HAP-1 (cell line): ENCODE measurements around the gene GLRX5.

Source experiments
- DNase-seq, 2 experiments: peaks; one replicate each; pipeline ENCODE4 v3.0.0-alpha.2; 2016 to 2020; ENCODE audit warnings: low spot score in 2 of 2
- H3K27me3 ChIP-seq: fragments of 250-450 bp; sonication (Bioruptor Pico); 2 replicates; pipeline ENCODE4 v1.5.1; 2020; ENCODE audit warnings: low read depth, mild to moderate bottlenecking, moderate library complexity
- H3K36me3 ChIP-seq: fragments of 250-450 bp; sonication (Bioruptor Pico); replicated peaks from 2 replicates; pipeline ENCODE4 v1.5.1; 2020; ENCODE audit warnings: mild to moderate bottlenecking
- H3K4me1 ChIP-seq: fragments of 250-450 bp; sonication (Bioruptor Pico); 2 replicates; pipeline ENCODE4 v1.5.1; 2020; ENCODE audit warnings: mild to moderate bottlenecking
- H3K4me3 ChIP-seq: fragments of 250-450 bp; sonication (Bioruptor Pico); 2 replicates; pipeline ENCODE4 v1.5.1; 2020; ENCODE audit warnings: mild to moderate bottlenecking, moderate library complexity
- H3K9me3 ChIP-seq: fragments of 250-450 bp; sonication (Bioruptor Pico); 2 replicates; pipeline ENCODE4 v1.5.1; 2020; ENCODE audit warnings: mild to moderate bottlenecking, moderate library complexity
- in situ Hi-C: fragments of 300-500 bp; cut with MboI; formaldehyde crosslinking; loops from 3 replicates; pipeline ENCODE4 v1.14.3; 2020; ENCODE audit warnings: low sequenced_read_pairs, inconsistent platforms, mixed read lengths

The GLRX5 gene

DNA sequence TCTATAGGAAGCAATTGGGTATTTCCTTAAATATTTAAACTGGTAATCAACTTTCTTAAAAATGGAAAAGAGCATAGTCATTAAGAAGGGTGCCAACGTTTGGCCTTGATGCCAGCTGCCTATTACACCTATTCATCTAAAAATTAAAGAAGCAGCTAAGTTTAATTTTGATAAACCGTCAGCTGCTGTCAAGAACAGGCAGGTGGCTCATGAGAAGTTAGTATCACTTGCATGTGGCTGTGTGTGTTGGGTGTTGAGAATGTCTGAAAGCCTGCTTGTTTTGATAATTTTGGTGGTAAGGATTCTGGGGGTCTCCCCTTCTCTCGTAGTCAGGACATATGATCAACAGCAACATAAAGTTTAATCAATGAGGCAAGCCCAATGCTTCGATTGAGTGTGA is 6.5 kb downstream of the GLRX5 start:
- Histone ChIP-seq H3K4me3 (no peak overlapping the region), H3K27me3 (no peaks in the 10 kb centered on the region), H3K9me3 (no peaks in the 10 kb centered on the region), H3K36me3 (peaks cover 18% of the 10 kb centered on the region), H3K4me1 (peaks cover 24% of the 10 kb centered on the region)
- DNase-seq, result no peak
- in situ Hi-C loops, result no loop called here

DNA sequence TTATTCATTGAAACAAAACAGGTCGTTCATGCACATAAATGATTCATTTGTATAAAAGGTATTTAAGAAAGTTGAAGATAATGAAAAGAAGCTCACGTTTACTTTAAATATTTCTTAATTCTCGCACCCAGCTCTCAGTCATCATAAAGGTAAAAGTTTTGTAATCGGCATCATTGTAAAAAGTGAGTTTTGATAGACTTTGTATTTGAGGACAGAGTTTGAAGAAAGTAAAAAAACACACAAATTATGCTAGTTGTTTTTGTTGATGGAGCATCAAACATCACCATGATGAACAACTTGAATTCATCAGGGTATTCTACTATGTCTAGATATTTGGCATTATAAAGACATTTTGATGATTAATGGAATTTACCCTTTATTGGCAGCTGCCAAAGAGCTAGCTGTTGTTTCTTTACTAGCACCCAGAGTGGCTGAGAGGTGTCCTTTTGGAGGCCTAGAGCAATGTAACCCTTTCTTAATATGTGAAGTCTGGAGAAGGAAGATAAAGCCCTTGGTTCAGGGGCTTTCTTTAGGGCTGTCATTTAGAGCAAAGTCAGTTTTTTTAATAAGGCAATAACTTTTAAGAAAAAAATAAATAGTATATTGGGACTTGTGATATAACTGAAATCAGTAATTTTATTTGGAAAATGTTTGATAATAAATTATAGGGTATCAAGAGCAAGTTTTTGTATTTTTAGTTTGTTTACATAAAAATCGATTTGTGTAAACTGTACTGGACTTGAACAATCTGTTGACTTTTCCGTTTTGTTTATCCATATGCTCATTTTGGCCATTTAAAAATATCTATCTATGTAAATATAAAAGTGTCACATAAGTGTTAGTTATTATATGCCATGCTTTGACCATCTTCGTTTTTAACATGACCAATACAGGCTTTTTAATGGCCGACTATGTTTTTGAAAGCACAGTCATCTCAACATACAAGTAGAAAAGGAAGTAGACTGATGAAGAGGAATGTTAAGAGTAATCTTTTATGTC is 7.4 kb downstream of the GLRX5 start:
- in situ Hi-C loops, result no loop called here
- Histone ChIP-seq H3K9me3 (no peaks in the 10 kb centered on the region), H3K27me3 (no peaks in the 10 kb centered on the region), H3K36me3 (peaks cover 18% of the 10 kb centered on the region), H3K4me3 (no peak overlapping the region), H3K4me1 (peaks cover 17% of the 10 kb centered on the region)
- DNase-seq, result no peak

DNA sequence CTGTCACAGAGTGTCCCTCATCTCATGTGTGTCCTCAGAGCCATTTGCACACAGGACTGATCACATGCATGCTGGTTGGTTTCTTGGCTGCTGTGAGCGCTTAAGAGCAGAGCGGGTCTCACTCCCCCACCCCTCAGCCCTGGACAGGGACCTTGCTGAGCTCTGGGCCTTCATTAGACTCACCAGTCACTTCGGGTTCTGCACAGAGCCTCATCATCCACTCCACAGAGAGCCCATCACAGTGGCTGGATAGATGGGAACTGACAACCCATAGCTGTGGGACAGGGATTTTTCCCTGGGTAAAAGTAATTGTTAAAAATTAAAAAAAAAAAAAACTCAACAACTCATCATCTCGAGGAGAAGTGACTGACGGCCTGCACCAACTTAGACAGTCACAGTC is 8.2 kb downstream of the GLRX5 start:
- Histone ChIP-seq H3K27me3 (no peaks in the 10 kb centered on the region), H3K36me3 (peaks cover 18% of the 10 kb centered on the region), H3K9me3 (no peaks in the 10 kb centered on the region), H3K4me3 (no peak overlapping the region), H3K4me1 (peaks cover 10% of the 10 kb centered on the region)
- DNase-seq, result no peak
- in situ Hi-C loops, result no loop called here

DNA sequence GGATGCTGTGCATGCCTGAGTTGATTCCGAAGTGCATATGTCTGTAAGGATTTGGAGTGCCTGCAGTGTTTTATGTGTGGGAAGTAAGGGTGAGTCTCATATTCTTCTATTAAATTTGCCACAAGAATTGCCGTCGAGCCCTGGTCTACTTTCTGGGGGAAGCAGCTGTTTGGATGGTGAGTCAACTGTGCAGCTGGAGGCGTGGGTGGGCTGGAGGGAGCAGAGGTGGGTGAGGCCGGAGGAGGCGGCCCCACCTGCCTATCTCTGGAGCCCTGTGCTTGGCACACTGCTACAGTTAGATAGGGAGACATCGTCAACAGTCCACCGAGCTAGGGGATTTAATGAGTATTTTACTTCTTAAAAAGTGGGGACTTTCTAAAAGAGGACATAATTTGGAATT is 9.7 kb downstream of the GLRX5 start:
- Histone ChIP-seq H3K27me3 (no peaks in the 10 kb centered on the region), H3K9me3 (no peaks in the 10 kb centered on the region), H3K4me1 (peaks cover 6% of the 10 kb centered on the region), H3K36me3 (peaks cover 18% of the 10 kb centered on the region), H3K4me3 (no peak overlapping the region)
- no peak for DNase-seq
- in situ Hi-C loops, result no loop called here

DNA sequence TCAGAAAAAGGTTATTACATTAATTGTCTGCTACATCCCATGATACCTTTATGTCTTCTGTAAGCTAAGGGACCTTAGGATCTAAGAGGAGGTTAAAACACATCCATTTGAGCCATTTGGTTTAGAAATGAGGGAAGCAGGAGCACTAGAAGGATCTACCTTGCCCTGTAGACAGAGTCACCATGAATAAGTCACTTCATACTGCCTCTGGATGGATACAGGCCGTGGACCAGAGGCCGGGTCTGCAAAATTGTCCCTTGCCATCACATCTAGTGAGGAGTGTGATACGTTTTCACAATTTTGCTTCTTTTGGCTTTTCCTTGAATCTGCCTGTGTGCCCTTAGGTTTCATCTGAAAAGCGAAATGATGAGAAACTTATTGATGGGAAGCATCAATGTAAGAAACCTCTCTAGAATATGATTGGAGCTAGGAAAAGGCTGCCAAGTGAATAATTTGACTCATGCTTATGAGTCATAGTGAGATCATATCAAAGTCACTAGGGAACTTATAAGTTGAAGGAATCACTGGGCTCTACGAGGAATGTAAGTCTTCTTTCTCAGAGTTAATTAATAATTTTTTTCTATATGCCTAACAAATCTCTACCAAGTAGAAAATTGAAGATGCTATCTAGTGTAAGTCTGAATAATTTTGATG is 10.8 kb downstream of the GLRX5 start:
- DNase-seq, result no peak
- no peaks in the 10 kb centered on the region for H3K9me3 ChIP-seq
- H3K36me3 ChIP-seq, result peaks cover 18% of the 10 kb centered on the region
- H3K4me1 ChIP-seq, result peaks cover 6% of the 10 kb centered on the region
- no peak overlapping the region for H3K4me3 ChIP-seq
- H3K27me3 ChIP-seq, result no peaks in the 10 kb centered on the region
- in situ Hi-C loops, result no loop called here

DNA sequence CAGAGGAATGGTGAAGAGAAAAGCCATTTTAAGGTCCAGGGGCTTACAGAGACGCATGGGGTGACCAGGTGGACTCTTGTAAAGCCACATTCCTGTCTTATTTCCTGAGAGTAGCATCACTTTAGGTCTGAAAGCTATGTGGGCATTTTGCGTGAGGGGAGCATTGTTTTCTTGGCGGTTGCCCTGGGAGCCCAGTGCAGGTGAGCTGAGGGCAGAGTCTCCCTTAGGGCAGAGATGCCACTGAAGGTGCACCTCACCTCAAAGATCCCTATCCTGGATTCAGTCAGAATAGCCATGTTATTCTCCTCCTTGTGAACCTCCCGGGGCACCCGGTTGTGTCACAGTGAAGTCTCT is 12.4 kb downstream of the GLRX5 start:
- Histone ChIP-seq H3K9me3 (no peaks in the 10 kb centered on the region), H3K36me3 (peaks cover 18% of the 10 kb centered on the region), H3K4me3 (no peak overlapping the region), H3K27me3 (no peaks in the 10 kb centered on the region), H3K4me1 (peaks cover 6% of the 10 kb centered on the region)
- in situ Hi-C loops, result no loop called here
- DNase-seq, result no peak

DNA sequence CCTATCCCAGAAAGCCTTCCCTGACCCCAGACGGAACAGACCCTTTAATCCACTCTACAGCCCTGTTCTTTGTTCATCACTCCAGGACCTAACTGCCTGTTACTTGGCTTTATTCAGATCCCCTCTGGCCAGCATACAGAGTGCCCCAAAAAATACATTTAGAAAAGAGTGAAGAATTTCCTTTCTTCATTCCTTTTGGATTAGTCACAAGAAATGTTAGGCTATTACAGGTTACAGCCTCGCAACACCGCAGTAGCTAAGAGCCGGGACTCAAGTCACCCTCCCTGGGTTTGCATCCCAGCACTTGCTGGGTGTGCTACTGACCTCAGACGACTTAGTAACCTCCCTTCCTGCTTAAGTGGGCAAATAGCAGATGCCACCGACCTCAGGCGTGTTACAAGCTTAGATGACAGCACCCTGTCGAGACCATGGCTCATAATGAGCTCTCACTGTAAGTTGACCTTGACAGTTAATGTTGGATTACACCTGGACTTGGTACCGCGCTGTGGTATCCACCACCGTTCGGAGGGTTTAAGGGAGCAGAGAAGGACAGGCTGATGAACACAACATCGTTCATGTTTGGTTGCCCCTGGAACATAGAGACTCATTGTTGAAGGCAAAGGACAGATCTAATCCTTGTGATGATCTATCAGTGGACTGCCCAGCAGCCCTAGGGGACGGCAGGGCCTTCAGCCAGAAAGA is 12.9 kb downstream of the GLRX5 start:
- H3K36me3 ChIP-seq, result peaks cover 18% of the 10 kb centered on the region
- no peaks in the 10 kb centered on the region for H3K27me3 ChIP-seq
- in situ Hi-C loops, result no loop called here
- H3K4me1 ChIP-seq, result peaks cover 6% of the 10 kb centered on the region
- no peak overlapping the region for H3K4me3 ChIP-seq
- H3K9me3 ChIP-seq, result no peaks in the 10 kb centered on the region
- no peak for DNase-seq

DNA sequence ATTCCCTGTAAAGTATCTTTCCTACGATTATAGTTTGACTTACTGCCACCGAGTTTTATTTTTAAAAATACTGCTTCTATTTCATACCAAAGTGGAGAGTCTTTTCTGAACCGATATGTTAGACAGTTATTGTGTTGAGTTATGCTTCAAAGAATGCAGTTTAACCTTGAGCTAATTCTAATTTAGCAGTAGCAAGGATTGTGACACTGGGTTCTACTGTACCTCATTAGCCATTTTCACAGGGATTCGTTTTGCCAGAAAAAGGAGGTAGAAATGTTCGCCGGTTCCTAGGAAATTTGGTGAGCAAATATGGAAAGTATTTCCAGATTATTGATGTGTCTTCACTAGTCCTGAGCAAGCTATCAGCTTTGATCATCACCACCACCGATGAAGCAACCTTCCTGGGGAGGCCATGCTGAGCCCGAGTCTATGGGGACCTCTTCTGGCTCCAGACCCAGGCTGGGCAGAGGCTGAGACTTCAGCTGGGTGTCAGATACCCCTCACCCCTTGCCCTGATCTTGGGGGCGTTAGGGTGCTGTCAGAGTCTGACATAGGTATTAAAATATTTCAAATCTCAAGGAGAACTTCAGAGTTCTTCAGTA is 13.6 kb downstream of the GLRX5 start:
- in situ Hi-C loops, result no loop called here
- DNase-seq, result no peak
- Histone ChIP-seq H3K27me3 (no peaks in the 10 kb centered on the region), H3K4me3 (no peak overlapping the region), H3K9me3 (no peaks in the 10 kb centered on the region), H3K36me3 (peaks cover 18% of the 10 kb centered on the region), H3K4me1 (peaks cover 6% of the 10 kb centered on the region)

DNA sequence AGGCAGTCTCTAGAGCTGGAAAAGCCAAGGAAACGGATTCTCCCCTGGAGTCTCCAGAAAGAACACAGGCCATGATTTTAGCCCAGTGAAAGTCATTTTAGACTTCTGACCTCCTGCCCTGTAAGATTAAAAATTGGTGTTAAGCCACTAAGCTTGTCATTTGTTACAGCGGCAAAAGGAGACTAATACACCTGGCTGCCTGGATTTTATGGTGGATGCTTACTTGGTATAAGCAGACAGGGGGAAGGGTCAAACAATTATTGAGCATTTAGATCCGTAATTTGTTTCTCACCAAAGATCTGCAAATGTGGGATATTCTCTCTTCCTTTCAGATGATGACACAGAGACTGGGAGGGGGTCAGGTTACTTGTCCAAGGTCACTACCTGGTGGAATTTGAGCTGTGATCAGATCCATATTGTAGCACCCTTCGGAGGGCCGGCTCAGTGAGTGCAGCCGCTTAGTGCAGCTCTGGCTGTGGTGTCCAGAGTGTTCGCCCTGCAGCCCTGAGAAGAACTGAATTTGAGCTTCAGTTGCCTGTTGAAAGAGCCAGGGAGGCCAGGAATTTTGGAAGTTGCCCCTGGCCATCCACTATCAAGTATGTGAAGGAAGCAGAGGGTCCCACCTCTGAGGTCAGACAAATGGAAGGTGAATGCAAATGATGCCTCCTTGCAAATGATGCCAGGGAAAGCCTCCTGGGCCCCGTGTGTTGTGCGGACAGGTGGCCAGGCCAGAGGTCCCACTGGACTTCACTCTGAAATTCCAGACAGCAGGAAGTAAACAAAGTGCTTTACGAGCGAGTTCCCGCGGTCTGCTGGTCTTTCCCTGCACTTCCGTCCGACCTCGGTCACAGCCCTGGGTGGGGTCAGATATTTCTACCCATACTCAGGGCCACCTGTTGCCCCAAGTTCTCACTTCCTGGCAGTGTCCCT is 15.1 kb downstream of the GLRX5 start:
- DNase-seq, result no peak
- in situ Hi-C loops, result loop anchor here (25.0 kb wide), 1 partner anchor 712 kb away; the partner anchor contains the start of gene BDKRB1
- H3K27me3 ChIP-seq, result no peaks in the 10 kb centered on the region
- H3K36me3 ChIP-seq, result peaks cover 9% of the 10 kb centered on the region
- no peaks in the 10 kb centered on the region for H3K4me1 ChIP-seq
- no peaks in the 10 kb centered on the region for H3K9me3 ChIP-seq
- H3K4me3 ChIP-seq, result no peak overlapping the region

DNA sequence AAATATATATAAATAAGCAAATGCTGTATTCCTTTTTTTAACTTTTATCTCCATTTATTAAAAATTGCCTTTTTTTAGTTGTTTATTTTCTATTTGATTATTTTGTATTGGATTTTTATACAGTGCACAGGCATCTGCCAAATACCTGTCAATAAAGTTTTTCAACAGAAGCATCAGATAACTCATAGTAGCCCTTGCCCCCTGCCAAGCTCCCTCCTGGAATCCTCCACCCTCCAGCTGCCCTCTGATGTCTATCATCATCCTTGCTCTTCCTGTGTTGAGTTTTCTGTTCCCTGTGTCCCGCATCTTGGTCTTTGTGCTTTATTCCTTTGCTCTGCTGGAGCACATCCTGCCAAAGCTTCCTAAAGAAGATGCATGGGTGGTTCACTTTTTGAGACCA is 16.6 kb downstream of the GLRX5 start:
- in situ Hi-C loops, result loop anchor here (25.0 kb wide), 1 partner anchor 711 kb away; the partner anchor contains the start of gene BDKRB1

DNA sequence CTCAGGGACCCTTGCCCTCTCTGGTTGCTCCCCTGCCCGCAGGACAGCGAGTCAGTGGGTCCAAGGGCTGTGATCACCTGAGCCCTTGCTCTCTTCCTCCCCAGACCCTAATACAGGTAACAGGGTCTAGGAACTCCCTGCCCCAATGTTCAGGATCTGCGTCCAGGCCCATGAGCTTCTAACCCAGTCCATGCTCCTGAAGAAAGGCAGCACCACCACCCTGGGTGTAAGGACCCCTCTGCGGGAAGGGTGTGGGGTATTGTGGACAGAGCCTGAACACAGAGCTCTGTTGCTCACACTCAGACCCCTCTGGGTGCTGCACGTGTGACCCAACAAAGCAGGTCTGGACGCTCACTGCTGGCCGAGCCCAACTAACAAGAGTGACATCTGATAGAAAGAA is 18.3 kb downstream of the GLRX5 start:
- Histone ChIP-seq H3K36me3 (no peaks in the 10 kb centered on the region), H3K9me3 (no peaks in the 10 kb centered on the region), H3K4me1 (no peaks in the 10 kb centered on the region), H3K4me3 (no peak overlapping the region), H3K27me3 (no peaks in the 10 kb centered on the region)
- in situ Hi-C loops, result loop anchor here (25.0 kb wide), 1 partner anchor 709 kb away; the partner anchor contains the start of gene BDKRB1
- DNase-seq, result no peak

More for the DNA sequence above, 16.6 kb downstream of the GLRX5 start:
- no peaks in the 10 kb centered on the region for H3K4me1 ChIP-seq
- H3K36me3 ChIP-seq, result no peaks in the 10 kb centered on the region
- DNase-seq, result no peak
- H3K9me3 ChIP-seq, result no peaks in the 10 kb centered on the region
- no peak overlapping the region for H3K4me3 ChIP-seq
- H3K27me3 ChIP-seq, result no peaks in the 10 kb centered on the region

DNA sequence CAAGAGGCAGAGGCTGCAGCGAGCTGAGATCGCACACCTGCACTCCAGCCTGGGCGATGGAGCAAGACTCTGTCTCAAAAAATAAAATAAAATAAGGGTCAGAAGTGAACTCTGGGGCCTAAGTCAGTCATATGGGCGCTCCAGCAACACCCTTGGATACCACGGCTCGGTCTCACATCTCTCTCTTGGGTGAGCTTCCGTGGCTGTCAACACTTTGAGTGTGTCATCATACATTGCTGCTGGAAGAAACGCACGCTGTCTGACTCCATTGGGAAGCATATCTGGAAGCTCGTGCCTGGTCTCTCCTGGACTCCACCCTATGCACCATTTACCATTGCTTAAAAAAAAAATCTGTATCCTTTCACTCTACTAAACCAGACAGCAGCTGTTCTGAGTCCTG is 20.2 kb downstream of the GLRX5 start:
- Histone ChIP-seq H3K27me3 (no peaks in the 10 kb centered on the region), H3K36me3 (no peaks in the 10 kb centered on the region), H3K4me1 (peaks cover 7% of the 10 kb centered on the region), H3K4me3 (no peak overlapping the region), H3K9me3 (no peaks in the 10 kb centered on the region)
- no peak for DNase-seq
- in situ Hi-C loops, result loop anchor here (5.0 to 25.0 kb wide), 2 partner anchors 217 to 707 kb away; partner anchors contain the start of gene BDKRB1
